ENCODE data around the gene ZNF223.
A peak's percentile ranks its signal among the peaks of the same experiment; 100 is the strongest.

The ZNF223 gene

GRCh38 chr19:44051650-44052402 lies at the start of gene ZNF223:
ZNF223 (plus strand) TSS chr19:44052036; CDS start chr19:44055177, 3,141 bp downstream.
- H3K4me3 Mint-ChIP-seq, result peak within 1 kb of the TSS; percentile 79
- no peaks in the 10 kb centered on the region for H3K27me3 Mint-ChIP-seq (ENCODE audit: low read depth)
- H3K9me3 Mint-ChIP-seq, result peaks cover 59% of the 10 kb centered on the region
- H3K36me3 Mint-ChIP-seq (ENCODE audit: low read depth), result peaks cover 4% of the 10 kb centered on the region
- peaks cover 7% of the 10 kb centered on the region for H3K4me1 Mint-ChIP-seq (ENCODE audit: low read depth)
- no peak for DNase-seq (ENCODE audit: low spot score)
- H3K27ac Mint-ChIP-seq, result no peak within 1 kb of the TSS

GRCh38 chr19:44002212-44002565 lies 49.6 kb upstream of the ZNF223 start:
- Mint-ChIP-seq H3K36me3 (ENCODE audit: low read depth) (peaks cover 33% of the 10 kb centered on the region), H3K9me3 (peaks cover 50% of the 10 kb centered on the region), H3K27ac (peak overlapping the region; percentile 96), H3K4me3 (peak overlapping the region; percentile 99), H3K27me3 (ENCODE audit: low read depth) (no peaks in the 10 kb centered on the region), H3K4me1 (ENCODE audit: low read depth) (peaks cover 13% of the 10 kb centered on the region)
- DNase-seq (ENCODE audit: low spot score), result no peak

GRCh38 chr19:44002566-44003460 lies 49.0 kb upstream of the ZNF223 start, which contains the start of gene ZNF230:
ZNF230 (plus strand) TSS chr19:44002957; CDS start chr19:44007079, 4,122 bp downstream.
- Mint-ChIP-seq H3K27me3 (ENCODE audit: low read depth) (no peaks in the 10 kb centered on the region), H3K36me3 (ENCODE audit: low read depth) (peaks cover 33% of the 10 kb centered on the region)

GRCh38 chr19:44003461-44004009 lies 48.3 kb upstream of the ZNF223 start:
- DNase-seq (ENCODE audit: low spot score), result no peak
- Mint-ChIP-seq H3K4me1 (ENCODE audit: low read depth) (peaks cover 13% of the 10 kb centered on the region), H3K27me3 (ENCODE audit: low read depth) (no peaks in the 10 kb centered on the region), H3K27ac (peak overlapping the region; percentile 96), H3K9me3 (peaks cover 56% of the 10 kb centered on the region), H3K4me3 (peak overlapping the region; percentile 99), H3K36me3 (ENCODE audit: low read depth) (peaks cover 36% of the 10 kb centered on the region)

More at GRCh38 chr19:44002566-44003460, 49.0 kb upstream of the ZNF223 start, which contains the start of gene ZNF230:
- Mint-ChIP-seq H3K4me1 (ENCODE audit: low read depth) (peaks cover 13% of the 10 kb centered on the region), H3K4me3 (peak within 1 kb of the TSS; percentile 99), H3K27ac (peak within 1 kb of the TSS; percentile 96), H3K9me3 (peaks cover 55% of the 10 kb centered on the region)
- peak; percentile 84 for DNase-seq (ENCODE audit: low spot score)

- Mint-ChIP-seq H3K4me3 (no peak overlapping the region), H3K4me1 (ENCODE audit: low read depth) (peaks cover 13% of the 10 kb centered on the region), H3K27me3 (ENCODE audit: low read depth) (no peaks in the 10 kb centered on the region), H3K27ac (no peak overlapping the region), H3K36me3 (ENCODE audit: low read depth) (peaks cover 59% of the 10 kb centered on the region), H3K9me3 (peaks cover 61% of the 10 kb centered on the region)
- DNase-seq (ENCODE audit: low spot score), result no peak
These were observed 45.9 kb upstream of the ZNF223 start for GRCh38 chr19:44005973-44006372.

- Mint-ChIP-seq H3K36me3 (ENCODE audit: low read depth) (peaks cover 71% of the 10 kb centered on the region), H3K27ac (no peak overlapping the region), H3K9me3 (peaks cover 66% of the 10 kb centered on the region), H3K4me3 (no peak overlapping the region), H3K4me1 (ENCODE audit: low read depth) (peaks cover 6% of the 10 kb centered on the region), H3K27me3 (ENCODE audit: low read depth) (no peaks in the 10 kb centered on the region)
- DNase-seq (ENCODE audit: low spot score), result no peak
These were observed 44.4 kb upstream of the ZNF223 start for GRCh38 chr19:44007473-44007872.

GRCh38 chr19:44010468-44010867 lies 41.4 kb upstream of the ZNF223 start:
- peaks cover 85% of the 10 kb centered on the region for H3K9me3 Mint-ChIP-seq
- peaks cover 68% of the 10 kb centered on the region for H3K36me3 Mint-ChIP-seq (ENCODE audit: low read depth)
- no peaks in the 10 kb centered on the region for H3K4me1 Mint-ChIP-seq (ENCODE audit: low read depth)
- DNase-seq (ENCODE audit: low spot score), result no peak
- H3K27me3 Mint-ChIP-seq (ENCODE audit: low read depth), result no peaks in the 10 kb centered on the region
- H3K4me3 Mint-ChIP-seq, result no peak overlapping the region
- H3K27ac Mint-ChIP-seq, result no peak overlapping the region

- no peaks in the 10 kb centered on the region for H3K4me1 Mint-ChIP-seq (ENCODE audit: low read depth)
- DNase-seq (ENCODE audit: low spot score), result no peak
- H3K9me3 Mint-ChIP-seq, result peaks cover 58% of the 10 kb centered on the region
- no peak overlapping the region for H3K4me3 Mint-ChIP-seq
- no peaks in the 10 kb centered on the region for H3K36me3 Mint-ChIP-seq (ENCODE audit: low read depth)
- no peak overlapping the region for H3K27ac Mint-ChIP-seq
- H3K27me3 Mint-ChIP-seq (ENCODE audit: low read depth), result no peaks in the 10 kb centered on the region
These were observed 32.3 kb upstream of the ZNF223 start for GRCh38 chr19:44019498-44019897.

- H3K27ac Mint-ChIP-seq, result no peak overlapping the region
- peaks cover 13% of the 10 kb centered on the region for H3K36me3 Mint-ChIP-seq (ENCODE audit: low read depth)
- no peaks in the 10 kb centered on the region for H3K27me3 Mint-ChIP-seq (ENCODE audit: low read depth)
- H3K4me1 Mint-ChIP-seq (ENCODE audit: low read depth), result peaks cover 9% of the 10 kb centered on the region
- H3K9me3 Mint-ChIP-seq, result peaks cover 55% of the 10 kb centered on the region
- DNase-seq (ENCODE audit: low spot score), result no peak
- H3K4me3 Mint-ChIP-seq, result no peak overlapping the region
These were observed 30.6 kb upstream of the ZNF223 start for GRCh38 chr19:44021221-44021620.

GRCh38 chr19:44024900-44025216 lies 27.0 kb upstream of the ZNF223 start:
- Mint-ChIP-seq H3K27ac (peak overlapping the region; percentile 87), H3K4me3 (peak overlapping the region; percentile 96), H3K4me1 (ENCODE audit: low read depth) (peaks cover 9% of the 10 kb centered on the region), H3K36me3 (ENCODE audit: low read depth) (peaks cover 42% of the 10 kb centered on the region), H3K27me3 (ENCODE audit: low read depth) (no peaks in the 10 kb centered on the region), H3K9me3 (peaks cover 63% of the 10 kb centered on the region)
- no peak for DNase-seq (ENCODE audit: low spot score)

- Mint-ChIP-seq H3K9me3 (peaks cover 63% of the 10 kb centered on the region), H3K4me3 (peak within 1 kb of the TSS; percentile 96), H3K36me3 (ENCODE audit: low read depth) (peaks cover 47% of the 10 kb centered on the region), H3K27me3 (ENCODE audit: low read depth) (no peaks in the 10 kb centered on the region), H3K4me1 (ENCODE audit: low read depth) (peaks cover 9% of the 10 kb centered on the region), H3K27ac (peak within 1 kb of the TSS; percentile 87)
- peak; percentile 78 for DNase-seq (ENCODE audit: low spot score)
These were observed 26.5 kb upstream of the ZNF223 start, which contains the start of gene ZNF222 for GRCh38 chr19:44025217-44025936. ZNF222 (plus strand) TSS chr19:44025379; CDS start chr19:44025437, 58 bp downstream.

GRCh38 chr19:44026622-44027021 lies 25.2 kb upstream of the ZNF223 start:
- H3K4me3 Mint-ChIP-seq, result peak overlapping the region; percentile 96
- peaks cover 65% of the 10 kb centered on the region for H3K9me3 Mint-ChIP-seq
- peaks cover 9% of the 10 kb centered on the region for H3K4me1 Mint-ChIP-seq (ENCODE audit: low read depth)
- H3K27ac Mint-ChIP-seq, result no peak overlapping the region
- peaks cover 55% of the 10 kb centered on the region for H3K36me3 Mint-ChIP-seq (ENCODE audit: low read depth)
- H3K27me3 Mint-ChIP-seq (ENCODE audit: low read depth), result no peaks in the 10 kb centered on the region
- DNase-seq (ENCODE audit: low spot score), result no peak

- no peaks in the 10 kb centered on the region for H3K4me1 Mint-ChIP-seq (ENCODE audit: low read depth)
- peaks cover 87% of the 10 kb centered on the region for H3K9me3 Mint-ChIP-seq
These were observed 19.7 kb upstream of the ZNF223 start for GRCh38 chr19:44032001-44032610.

More at GRCh38 chr19:44032001-44032610, 19.7 kb upstream of the ZNF223 start:
- DNase-seq (ENCODE audit: low spot score), result no peak
- no peak overlapping the region for H3K4me3 Mint-ChIP-seq
- no peak overlapping the region for H3K27ac Mint-ChIP-seq
- no peaks in the 10 kb centered on the region for H3K27me3 Mint-ChIP-seq (ENCODE audit: low read depth)
- peaks cover 47% of the 10 kb centered on the region for H3K36me3 Mint-ChIP-seq (ENCODE audit: low read depth)

Data from T-helper 2 cell treated with Interferon-gamma antibody and Interleukin-4, amounts not matched to agents 5 μg/mL and 100 μg/mL, for 36 hours (primary cell).